NCI-H82 (cell line): ENCODE measurements around the gene CD1E.
"Not testable (repeated sequence)": the region's sequence is repeated elsewhere in the genome, so short reads cannot be mapped to it uniquely, and the experiment has no call there.

Experiments
- DNase-seq: peaks from one replicate; lab custom pipeline; 2025; lab: John Stamatoyannopoulos, UW

CD1E gene

DNA sequence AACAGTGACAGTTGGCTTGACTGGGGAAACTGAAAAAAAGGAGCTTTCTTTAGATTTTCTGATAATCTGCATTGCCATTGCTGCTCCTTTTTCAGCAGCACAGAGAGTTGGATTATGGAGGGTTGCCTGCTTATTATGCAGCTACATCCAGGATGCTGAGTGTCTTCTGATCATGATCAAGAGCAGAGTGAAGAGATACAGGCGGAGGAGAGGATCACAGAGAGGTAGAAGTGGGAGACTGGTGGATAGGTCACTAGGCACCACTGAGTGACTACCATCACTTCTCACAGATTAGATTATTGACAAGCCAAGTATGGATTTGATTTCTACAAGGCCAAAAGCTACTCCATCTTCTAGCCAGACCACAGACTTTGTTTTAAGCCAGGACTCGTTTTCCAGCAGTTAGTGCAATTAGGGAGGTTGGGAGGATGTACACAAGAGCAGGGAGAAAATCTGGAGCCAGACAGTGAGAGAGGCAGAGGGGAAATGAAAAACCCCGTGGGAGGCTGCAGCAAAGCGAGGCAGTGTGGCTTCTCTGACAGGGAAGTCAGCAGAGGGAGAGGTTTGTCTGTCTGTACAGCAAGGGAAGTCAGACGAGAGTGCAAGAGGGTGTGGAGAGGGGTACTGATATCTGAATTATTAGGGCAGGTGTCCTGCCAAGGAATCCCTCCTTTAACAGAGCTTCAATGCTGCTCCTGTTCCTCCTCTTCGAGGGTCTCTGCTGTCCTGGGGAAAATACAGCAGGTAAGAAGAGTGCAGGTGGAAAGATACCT, at the start of gene CD1E:
Gene CD1E, plus strand, starts transcription at position 592 of the 773 bp plus-strand sequence. Its CDS starts 95 bp downstream, at position 687.
- DNase-seq = no peak

GRCh38 chr1:158310623-158311022, 43.1 kb upstream of the CD1E start:
- no peak for DNase-seq

DNA sequence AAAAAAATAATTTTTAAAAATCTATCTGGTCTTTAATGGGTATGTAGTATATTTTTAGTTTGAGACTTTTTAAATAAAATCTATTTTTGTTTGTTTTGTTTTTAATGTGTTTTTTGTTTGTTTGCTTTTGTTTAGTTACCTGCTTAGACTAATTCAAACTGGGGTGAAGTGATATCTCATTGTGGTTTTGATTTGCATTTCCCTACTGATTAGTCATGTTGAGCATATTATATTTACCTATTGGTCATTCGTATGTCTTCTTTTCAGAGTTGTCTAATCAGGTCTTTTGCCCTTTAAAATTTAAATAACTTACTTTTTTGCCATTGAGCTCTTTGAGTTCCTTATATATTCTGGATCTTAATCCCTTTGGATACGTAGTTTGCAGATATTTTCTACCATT, 42.6 kb upstream of the CD1E start:
- DNase-seq = no peak

DNA sequence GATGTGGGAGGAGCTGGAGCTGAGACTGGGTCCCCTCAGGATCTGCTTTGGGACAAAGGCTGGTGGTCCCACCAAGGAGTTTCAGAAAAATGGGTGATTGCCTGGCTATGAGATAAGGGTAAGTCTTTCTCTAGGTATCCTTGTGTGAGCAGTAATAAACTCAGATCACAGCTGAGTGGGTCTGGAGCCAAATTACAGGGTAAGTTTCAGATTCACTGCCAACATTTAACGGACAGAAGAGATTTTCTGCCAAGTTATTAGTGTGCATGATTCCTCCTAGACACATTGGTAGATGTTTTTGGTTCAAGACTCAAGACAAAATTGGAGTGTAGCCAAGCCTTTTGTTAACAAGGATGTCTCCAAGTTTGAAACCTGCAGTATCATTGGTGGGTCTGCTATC, 29.8 kb upstream of the CD1E start:
- no peak for DNase-seq

GRCh38 chr1:158324395-158324794, 29.3 kb upstream of the CD1E start:
- no peak for DNase-seq

DNA sequence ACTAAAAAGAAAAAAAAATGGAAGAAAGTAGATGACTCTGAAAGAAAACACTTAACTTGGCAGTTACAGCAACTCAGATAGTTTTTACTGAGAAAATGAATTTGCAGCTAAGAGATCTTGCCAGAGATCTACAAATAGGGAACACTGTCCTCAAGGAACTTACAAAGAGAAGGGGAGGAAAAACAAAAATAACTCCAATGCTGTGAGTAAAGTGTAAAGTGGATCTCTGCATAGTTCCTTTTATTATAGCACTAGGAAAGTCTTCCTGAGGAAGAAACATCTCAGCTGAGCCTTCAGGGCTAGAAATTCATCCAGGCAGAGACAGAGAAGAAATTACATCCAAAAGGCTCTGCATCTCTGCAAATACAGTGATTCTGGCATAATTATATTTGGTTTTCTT, 26.2 kb upstream of the CD1E start:
- DNase-seq = no peak

- no peak for DNase-seq
Observed at GRCh38 chr1:158328426-158328825, 25.3 kb upstream of the CD1E start.

GRCh38 chr1:158329300-158329699, 24.4 kb upstream of the CD1E start:
- DNase-seq = no peak

- peak; percentile 5 for DNase-seq
Observed at GRCh38 chr1:158329733-158330132, 24.0 kb upstream of the CD1E start.

DNA sequence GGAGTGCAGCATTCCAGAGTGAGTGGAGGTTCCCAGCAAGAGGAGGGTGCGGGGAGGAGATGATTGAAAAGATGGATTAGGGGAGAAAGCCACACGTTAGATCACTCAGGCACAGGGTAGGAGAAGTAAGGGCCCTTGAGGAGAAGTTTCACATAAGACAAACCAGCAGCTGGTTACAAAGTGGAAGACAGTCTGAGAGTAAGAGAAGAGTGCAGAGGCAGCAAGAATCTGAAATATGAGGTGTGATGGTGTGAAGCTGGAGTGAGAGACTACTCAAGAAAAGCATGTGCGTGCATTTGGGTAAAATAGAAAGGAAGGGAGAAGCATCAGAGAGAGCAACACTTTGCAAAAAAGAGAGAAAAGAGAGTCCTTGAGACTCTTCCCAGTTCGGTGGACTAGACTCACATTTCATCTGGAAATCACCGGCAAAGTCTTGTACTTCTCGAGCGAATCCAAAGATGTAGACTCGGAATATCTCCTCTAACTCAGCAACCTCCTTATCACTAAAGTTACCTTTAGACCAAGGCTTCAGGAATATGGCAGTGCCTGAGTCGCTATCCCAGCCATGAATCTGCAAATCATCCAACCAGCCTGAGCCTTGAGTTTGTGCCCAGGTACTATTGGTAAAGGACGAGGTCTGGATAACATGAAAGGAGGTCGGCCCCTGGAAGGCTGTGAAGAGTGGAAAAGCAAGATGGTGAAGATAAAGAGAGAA, 23.1 kb upstream of the CD1E start:
- no peak for DNase-seq

DNA sequence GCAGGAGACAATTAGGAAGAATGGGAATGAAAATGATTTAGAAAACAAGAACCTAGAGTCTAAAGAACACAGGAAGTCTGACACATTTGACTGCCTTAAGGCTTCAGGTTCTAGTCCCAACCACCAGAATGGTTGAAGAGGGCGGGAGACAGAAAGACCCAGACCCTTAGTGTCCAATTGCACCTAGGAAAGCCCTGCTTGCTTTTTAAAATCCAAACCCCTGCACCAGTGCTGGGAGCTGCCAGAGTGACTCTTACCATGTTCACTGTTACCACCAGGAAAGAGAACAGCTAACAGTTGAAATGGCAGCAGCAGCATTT, 22.6 kb upstream of the CD1E start:
- no peak for DNase-seq

- no peak for DNase-seq
Observed at GRCh38 chr1:158331481-158332150, 22.1 kb upstream of the CD1E start, which contains the start of gene CD1B. TSS of gene CD1B (minus strand) at chr1:158331531. CDS start at chr1:158331423, 108 bp downstream.

- no peak for DNase-seq
Observed at GRCh38 chr1:158333405-158334155, 20.1 kb upstream of the CD1E start.

DNA sequence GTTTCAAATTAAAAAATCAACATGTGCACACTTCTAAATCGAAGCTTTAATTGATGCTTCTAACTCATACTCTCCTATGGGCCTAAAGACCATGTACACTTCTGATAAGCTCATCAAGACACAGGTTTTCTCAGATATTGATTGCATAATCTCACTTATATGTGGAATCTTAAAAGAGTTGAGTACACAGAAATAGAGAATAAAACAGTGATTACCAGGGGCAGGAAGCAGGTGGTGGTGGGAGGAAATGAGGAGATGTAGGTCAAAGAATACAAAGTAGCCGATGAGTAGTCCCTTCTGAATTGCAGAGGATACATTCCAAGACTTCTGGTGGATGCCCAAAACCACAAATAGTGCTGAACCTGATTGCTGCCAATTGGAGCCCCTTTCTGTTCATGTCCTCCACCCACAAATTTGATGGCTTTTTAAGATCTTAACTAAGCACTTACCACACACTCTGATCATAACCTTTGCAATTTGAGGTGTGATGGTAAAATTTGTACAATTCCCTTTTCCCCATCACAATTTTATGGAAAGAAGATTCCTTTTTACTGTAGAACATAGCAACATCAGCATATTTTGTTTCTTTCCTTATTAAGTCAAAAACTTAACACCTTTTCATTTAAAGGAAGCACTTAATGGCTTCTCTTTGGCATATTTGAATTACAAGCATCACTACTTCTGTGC, 19.0 kb upstream of the CD1E start:
- DNase-seq = no peak

- DNase-seq = no peak
Observed at GRCh38 chr1:158335213-158335532, 18.5 kb upstream of the CD1E start.

DNA sequence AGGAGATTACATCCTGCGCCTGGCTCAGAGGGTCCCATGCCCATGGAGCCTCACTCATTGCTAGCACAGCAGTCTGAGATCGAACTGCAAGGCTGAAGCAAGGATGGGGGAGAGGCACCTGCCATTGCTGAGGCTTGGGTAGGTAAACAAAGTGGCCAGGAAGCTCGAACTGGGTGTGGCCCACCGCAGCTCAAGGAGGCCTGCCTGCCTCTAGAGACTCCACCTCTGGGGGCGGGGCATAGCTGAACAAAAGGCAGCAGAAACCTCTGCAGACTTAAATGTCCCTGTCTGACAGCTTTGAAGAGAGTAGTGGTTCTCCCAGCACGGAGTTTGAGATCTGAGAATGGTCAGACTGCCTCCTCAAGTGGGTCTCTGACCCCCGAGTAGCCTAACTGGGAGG, 17.3 kb upstream of the CD1E start:
- not testable (repeated sequence) for DNase-seq

DNA sequence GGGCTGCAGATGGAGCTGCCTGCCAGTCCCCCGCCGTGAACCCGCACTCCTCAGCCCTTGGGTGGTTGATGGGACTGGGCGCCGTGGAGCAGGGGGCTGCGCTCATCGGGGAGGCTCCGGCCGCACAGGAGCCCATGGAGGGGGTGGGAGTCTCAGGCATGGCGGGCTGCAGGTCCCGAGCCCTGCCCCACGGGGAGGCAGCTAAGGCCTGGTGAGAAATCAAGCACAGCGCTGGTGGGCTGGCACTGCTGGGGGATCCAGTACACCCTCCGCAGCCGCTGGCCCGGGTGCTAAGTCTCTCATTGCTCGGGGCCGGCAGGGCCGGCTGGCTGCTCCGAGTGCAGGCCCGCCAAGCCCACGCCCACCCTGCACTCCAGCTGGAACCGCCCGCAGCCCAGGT, 4.7 kb upstream of the CD1E start:
- not testable (repeated sequence) for DNase-seq

- no peak for DNase-seq
Observed at GRCh38 chr1:158354255-158354654, 561 bp downstream of the CD1E start.

GRCh38 chr1:158355773-158356285, 2.1 kb downstream of the CD1E start:
- no peak for DNase-seq

GRCh38 chr1:158356616-158357015, 2.9 kb downstream of the CD1E start:
- no peak for DNase-seq

DNA sequence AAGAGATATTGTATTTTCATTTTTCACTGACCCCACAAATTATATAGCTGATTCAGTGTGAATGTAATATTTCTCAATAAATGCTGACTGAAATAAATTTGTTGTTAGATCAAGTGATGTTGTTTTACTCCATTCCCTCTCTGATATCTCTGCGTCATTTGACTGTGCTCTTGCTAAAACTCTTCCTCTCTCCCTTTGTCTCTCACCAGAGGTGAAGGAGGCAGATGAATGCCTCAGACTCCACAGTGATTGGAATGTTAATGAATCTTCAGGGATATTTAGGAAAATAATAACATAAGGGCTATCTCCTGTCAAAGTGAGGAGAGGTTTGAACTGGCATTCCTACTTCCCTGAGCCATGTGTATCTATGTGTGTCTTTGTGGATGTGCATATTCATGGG, 3.7 kb downstream of the CD1E start:
- DNase-seq = no peak

- no peak for DNase-seq
Observed at GRCh38 chr1:158362482-158362881, 8.8 kb downstream of the CD1E start.
